NCI-H2107 (cell line): ENCODE results near the gene RARRES2.
A peak's percentile ranks its signal among the peaks of the same experiment; 100 is the strongest.
"Not testable (repeated sequence)": the region's sequence is repeated elsewhere in the genome, so short reads cannot be mapped to it uniquely, and the experiment has no call there.

Experiments
- DNase-seq: peaks from one replicate; lab custom pipeline; 2025; lab: John Stamatoyannopoulos, UW

Gene RARRES2

GRCh38 chr7:150341263-150342120 is at the start of gene RARRES2:
RARRES2 (minus strand) TSS chr7:150341629; CDS start chr7:150340609, 1,020 bp downstream.
- no peak for DNase-seq

GRCh38 chr7:150390205-150390604 is 48.8 kb upstream of the RARRES2 start:
- DNase-seq = no peak

GRCh38 chr7:150389532-150389816 is 48.0 kb upstream of the RARRES2 start:
- DNase-seq = no peak

- DNase-seq = no peak
Observed at GRCh38 chr7:150388709-150389531, 47.5 kb upstream of the RARRES2 start.

- DNase-seq = no peak
Observed at GRCh38 chr7:150388306-150388705, 46.9 kb upstream of the RARRES2 start.

- DNase-seq = not testable (repeated sequence)
Observed at GRCh38 chr7:150385884-150386283, 44.5 kb upstream of the RARRES2 start.

GRCh38 chr7:150385302-150385723 is 43.9 kb upstream of the RARRES2 start:
- peak; percentile 36 for DNase-seq

GRCh38 chr7:150384406-150385301 is 43.2 kb upstream of the RARRES2 start:
- DNase-seq = no peak

GRCh38 chr7:150383710-150384397 is 42.4 kb upstream of the RARRES2 start:
- DNase-seq = peak; percentile 83

GRCh38 chr7:150382844-150383225 is 41.4 kb upstream of the RARRES2 start:
- DNase-seq = no peak

DNA sequence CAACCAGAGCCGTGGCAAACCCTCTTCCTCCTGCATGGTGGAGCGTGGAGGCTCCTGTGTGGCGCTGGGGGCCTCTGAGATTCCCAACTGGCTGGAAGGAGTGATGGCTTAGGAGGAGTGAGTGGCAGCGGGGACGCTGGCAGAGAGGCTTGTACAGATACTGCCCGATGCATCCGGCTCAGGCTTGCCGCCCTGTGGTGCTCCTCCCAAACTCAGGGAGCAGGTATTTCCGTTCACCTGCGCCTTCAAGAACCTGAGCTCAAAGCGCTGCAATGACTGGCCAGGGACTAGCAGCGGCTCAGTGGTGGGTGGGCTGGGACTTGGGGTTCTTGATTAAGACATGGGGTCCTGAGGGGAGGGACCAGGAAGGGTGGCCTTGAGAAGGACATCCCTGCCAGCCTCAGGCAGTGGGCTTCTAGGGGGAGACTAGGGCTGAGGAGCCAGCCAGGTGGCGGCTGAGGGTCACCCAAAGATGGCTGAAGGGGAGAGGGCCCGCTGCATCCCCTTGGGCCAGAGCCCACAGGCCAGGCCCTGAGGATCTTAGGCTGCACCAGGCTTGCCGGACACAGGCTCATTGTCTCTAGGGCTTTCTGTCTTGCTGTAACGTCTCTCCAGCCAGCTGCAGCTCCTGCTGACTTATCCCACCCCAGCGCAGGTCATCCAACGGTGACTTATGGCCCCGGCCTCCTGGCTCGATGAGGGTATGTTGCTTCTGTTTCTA is 40.9 kb upstream of the RARRES2 start:
- peak; percentile 38 for DNase-seq

GRCh38 chr7:150381785-150382122 is 40.3 kb upstream of the RARRES2 start:
- DNase-seq = no peak

DNA sequence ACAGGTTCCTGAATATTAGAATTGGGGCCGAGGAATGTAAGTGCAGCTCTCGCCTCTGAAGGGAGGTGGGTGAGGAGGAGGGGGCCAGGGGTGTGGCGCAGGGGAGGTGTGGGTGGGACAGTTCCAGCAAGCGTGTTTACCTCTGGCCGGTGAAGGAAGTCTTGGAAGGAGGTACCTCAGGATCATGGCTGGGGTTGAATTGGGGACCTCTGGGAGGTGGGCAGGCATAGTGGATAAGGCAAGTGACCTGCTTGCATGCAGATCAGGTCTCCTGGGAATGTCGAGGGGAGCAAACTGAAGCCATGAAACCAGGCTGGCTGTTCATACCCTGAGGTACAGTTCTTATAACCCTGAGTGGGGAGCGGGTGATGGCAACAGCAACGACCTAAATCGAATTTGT is 39.7 kb upstream of the RARRES2 start:
- no peak for DNase-seq

- DNase-seq = no peak
Observed at GRCh38 chr7:150380463-150380862, 39.0 kb upstream of the RARRES2 start.

DNA sequence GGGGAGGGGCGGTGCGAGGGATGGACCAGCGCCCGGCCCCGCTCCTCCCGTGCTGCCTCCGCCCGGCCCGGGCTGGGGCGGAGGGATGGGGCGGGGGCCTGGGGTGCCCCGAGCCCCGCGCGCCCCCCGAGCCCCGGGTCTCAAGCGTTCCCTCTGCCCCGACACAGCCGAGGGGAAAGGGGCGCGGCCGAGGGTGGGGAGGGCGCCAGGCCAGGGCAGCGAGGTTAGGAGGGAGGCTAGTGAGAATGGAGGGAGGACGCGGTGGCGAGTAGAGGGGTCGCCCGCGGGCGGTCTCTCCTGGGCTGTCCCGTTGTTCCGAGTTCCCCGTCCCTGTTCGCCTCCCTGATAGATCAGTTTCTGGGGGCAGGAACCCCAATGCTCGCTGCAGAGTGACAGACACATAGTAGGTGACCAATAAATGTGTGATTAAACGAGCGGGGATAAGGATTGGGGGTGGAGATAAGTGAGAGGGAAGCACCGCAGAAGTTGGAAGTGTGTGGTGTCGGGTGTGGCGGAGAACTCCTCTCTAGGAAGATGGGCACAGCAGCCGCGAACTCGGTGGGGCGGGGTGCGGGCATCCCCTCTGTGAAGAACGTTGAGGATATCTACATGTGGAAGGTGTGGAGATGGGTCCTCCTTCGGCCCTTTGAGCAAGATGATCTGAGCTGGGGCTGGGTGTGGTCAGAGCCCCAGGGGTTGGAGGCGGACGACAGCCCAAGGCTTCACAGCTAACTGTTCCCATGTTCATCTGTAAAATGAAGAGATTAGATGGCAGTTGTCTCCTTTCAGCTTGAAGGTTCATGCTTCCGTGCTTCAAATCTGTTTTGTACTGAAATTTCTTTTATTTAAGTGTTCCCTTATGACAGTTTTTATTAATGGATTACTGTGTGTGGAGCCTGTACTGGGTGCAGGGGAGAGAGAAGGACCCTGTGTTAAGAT is 38.3 kb upstream of the RARRES2 start:
- DNase-seq = no peak

GRCh38 chr7:150378853-150379440 is 37.5 kb upstream of the RARRES2 start, which contains the start of gene ZNF775:
ZNF775 (plus strand) TSS chr7:150379330; CDS start chr7:150388471, 9,141 bp downstream.
- peak; percentile 95 for DNase-seq

DNA sequence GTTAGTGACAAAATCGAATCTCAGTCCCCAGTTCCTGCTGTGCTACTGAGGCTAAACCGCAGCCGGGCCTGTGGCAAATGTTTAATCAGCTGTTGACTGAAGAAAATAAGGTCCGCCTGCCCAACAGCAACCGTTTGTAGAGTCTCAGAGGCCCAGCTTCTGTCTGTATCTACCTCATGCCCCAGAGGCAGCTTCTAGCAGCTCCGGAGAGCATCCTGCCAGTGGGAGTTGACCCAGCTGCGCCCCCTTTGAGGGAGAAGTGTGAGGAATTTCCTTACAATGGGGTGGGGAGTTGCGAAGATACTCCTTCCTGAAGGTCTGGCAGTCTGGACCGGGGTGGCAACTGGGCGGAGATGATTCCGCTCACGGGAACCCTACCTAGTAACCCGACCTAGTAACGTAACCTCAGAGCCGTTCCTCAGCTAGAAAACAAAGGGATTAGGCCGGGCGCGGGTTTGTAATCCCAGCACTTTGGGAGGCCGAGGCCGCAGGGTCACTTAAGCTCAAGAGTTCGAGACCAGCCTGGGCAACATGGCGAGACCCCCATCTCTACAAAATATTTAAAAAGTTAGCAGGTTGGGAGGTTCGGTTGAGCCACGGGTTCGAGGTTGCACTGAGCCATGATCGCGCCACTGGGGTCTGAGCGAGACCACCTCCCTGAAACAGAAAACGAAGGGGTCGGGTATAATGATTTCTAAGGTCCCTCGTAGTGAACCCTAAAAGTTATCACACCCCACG is 36.9 kb upstream of the RARRES2 start:
- DNase-seq = peak; percentile 84

DNA sequence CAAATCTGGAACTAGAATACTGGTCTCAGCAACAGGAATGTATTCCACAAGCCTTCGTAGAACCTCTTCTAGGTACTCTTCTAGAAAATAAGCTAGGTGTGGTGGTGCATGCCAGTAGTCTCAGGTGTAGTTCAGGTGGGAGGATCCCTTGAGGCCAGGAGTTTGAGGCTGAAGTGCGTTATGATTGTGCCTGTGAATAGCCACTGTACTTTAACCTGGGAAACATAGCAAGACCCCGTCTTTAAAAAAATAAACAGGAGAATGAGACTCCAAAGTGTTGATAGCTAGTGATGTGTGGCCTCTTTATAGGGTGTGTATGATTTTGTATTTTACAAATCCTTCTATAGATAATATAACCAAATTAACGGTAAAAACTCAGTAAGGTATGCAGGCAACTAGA is 36.2 kb upstream of the RARRES2 start:
- DNase-seq = no peak

DNA sequence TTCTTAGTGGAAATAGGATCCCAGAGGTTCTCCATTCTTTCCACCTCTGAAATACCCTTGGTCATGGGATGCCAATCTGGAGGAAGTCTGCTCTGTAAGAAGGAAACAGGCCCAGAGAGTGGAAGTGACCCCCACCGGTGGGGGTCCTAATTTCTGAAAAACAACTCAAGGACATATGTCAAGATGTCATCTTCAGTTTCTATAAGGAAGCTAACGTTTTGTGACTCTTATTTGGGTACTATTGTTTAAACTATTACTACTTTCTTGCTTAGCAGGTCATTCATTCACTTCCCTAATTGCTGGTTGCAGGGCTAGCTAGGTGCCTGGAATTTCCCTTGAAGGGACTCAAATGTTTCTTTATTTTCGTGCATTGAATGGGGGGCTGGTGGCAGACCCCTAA is 35.8 kb upstream of the RARRES2 start:
- DNase-seq = no peak
